ENCODE measurements around the gene BUD23.

DNA sequence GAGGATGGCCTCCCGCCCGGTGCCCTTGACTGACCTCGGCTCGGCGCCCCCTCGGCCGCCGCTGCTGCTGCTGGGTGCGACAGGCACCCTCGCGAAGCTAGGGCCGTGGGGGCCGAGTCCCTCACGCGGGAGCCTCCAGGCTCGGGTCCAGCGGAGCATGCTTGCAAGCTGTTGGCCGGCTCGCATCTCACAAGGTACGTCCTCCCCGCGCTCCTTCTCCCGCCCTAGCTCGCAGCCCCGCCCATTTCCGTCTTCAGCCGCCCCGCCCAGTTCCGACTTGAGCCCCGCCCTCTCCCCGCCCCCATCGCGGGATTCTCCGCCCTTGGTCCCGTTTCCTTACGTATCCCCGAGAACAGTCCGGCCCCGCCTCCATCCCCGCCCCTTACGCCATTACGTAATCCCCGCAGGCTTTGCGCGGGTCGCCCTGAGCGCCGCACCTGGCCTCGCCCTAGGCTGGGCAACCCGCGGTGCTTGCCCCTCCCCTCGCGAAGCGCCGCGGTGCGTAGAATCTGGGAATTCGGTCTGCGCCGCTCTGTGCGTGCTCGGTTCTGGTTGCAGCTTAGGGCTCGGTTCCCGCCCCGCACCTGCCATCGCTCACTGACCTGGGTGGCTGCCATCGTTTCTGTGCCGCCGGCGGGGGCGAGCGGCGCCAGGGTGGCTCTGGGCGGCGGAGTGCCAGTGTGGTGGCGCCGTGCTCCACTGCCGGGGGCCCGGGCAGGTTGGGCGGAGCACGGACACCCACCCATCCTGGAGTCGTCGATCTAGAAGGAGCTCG lies 55.4 kb downstream of the BUD23 start, which contains the start of gene ABHD11:
- TF ChIP-seq, protein P1, sequence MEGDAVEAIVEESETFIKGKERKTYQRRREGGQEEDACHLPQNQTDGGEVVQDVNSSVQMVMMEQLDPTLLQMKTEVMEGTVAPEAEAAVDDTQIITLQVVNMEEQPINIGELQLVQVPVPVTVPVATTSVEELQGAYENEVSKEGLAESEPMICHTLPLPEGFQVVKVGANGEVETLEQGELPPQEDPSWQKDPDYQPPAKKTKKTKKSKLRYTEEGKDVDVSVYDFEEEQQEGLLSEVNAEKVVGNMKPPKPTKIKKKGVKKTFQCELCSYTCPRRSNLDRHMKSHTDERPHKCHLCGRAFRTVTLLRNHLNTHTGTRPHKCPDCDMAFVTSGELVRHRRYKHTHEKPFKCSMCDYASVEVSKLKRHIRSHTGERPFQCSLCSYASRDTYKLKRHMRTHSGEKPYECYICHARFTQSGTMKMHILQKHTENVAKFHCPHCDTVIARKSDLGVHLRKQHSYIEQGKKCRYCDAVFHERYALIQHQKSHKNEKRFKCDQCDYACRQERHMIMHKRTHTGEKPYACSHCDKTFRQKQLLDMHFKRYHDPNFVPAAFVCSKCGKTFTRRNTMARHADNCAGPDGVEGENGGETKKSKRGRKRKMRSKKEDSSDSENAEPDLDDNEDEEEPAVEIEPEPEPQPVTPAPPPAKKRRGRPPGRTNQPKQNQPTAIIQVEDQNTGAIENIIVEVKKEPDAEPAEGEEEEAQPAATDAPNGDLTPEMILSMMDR (conservative IDR thresholded peaks at IDR 0.05; ENCODE audit: low read depth in 2 of 2) = no peak
- TF ChIP-seq, protein P2, sequence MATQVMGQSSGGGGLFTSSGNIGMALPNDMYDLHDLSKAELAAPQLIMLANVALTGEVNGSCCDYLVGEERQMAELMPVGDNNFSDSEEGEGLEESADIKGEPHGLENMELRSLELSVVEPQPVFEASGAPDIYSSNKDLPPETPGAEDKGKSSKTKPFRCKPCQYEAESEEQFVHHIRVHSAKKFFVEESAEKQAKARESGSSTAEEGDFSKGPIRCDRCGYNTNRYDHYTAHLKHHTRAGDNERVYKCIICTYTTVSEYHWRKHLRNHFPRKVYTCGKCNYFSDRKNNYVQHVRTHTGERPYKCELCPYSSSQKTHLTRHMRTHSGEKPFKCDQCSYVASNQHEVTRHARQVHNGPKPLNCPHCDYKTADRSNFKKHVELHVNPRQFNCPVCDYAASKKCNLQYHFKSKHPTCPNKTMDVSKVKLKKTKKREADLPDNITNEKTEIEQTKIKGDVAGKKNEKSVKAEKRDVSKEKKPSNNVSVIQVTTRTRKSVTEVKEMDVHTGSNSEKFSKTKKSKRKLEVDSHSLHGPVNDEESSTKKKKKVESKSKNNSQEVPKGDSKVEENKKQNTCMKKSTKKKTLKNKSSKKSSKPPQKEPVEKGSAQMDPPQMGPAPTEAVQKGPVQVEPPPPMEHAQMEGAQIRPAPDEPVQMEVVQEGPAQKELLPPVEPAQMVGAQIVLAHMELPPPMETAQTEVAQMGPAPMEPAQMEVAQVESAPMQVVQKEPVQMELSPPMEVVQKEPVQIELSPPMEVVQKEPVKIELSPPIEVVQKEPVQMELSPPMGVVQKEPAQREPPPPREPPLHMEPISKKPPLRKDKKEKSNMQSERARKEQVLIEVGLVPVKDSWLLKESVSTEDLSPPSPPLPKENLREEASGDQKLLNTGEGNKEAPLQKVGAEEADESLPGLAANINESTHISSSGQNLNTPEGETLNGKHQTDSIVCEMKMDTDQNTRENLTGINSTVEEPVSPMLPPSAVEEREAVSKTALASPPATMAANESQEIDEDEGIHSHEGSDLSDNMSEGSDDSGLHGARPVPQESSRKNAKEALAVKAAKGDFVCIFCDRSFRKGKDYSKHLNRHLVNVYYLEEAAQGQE (IDR thresholded peaks at IDR 0.05; ENCODE audit: unreplicated experiment) = no peak
- no peak for TF ChIP-seq EZH2 (IDR thresholded peaks at IDR 0.05; ENCODE audit: low read depth, unreplicated experiment)

Data from GM23338 (cell line).